Posterior vena cava (tissue), 2 donors: ENCODE results near the gene PRR36. TPM values are rescaled to one million over a fixed set of nuclear protein-coding genes. Genes with fewer than 3 reads are reported as not detected.
A peak's percentile ranks its signal among the peaks of the same experiment; 100 is the strongest.

Experiments used
- DNase-seq: peaks from one replicate; pipeline ENCODE4 v3.0.0-alpha.2; 2020; ENCODE audit warnings: low spot score
- intact Hi-C, 2 donors: fragments of 100-400 bp; cut with DNase I; formaldehyde crosslinking; loops; one replicate each; pipeline versions ENCODE4 v1.14.1 to v1.14.2; 2022 to 2023
- total RNA-seq, 2 donors: library from RNA; stranded (reverse); fragmentation: NEBNext Ultra II Directional; extraction: Animal tissue kit (Norgen Biotek cat#: 25700); gene quantifications; one replicate each; pipeline ENCODE4 v1.2.1, GENCODE V29; 2021
- donor health status: DM: yes; HTN: yes; CAD: no.
- donor health status: DM: yes; HTN: yes; CAD: no.

PRR36 gene
- total RNA-seq, 2 donors from 2014 or later, result 0.09 to 0.14 TPM

DNA sequence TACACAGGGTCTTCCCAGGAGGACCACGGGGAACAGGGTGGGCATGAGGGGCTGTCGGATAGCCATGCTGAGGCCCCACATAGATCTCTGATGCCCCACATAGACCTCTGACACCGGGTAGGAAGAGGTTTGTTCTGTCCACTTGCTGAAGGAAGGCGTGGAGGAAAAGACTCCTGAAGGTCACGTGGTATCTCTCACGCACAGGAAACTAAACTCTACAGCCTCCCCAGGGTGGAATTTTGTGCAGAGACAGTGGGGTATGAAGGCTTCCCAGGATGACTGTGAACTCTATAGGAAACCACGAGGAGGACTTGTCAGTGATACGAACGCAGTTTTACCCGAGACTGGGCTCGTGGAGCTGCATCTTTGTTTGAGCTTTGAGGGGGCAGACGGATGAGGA, 41.4 kb downstream of the PRR36 start:
- no peak for DNase-seq
- intact Hi-C loops, result no loop called here

DNA sequence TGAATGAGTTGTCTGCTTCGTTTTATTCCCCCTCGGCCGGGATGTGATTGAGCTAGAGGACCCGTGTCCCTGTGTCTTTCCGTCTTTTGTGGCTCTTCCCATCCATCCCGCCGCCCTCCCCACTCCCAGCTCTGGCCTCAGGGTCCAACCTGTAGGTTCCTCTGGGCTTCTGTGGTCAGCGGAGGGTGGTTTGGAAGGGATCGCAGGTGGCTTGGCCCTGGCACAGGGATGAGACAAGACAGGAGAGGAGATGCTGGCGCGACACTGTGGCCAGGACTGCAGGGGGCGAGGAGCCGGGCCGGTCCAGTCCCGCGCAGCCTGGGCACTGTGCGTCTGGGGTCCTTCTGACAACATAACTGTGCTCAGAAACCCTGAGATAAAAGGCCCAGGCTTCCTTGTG, 42.2 kb downstream of the PRR36 start:
- intact Hi-C loops, result no loop called here
- no peak for DNase-seq

DNA sequence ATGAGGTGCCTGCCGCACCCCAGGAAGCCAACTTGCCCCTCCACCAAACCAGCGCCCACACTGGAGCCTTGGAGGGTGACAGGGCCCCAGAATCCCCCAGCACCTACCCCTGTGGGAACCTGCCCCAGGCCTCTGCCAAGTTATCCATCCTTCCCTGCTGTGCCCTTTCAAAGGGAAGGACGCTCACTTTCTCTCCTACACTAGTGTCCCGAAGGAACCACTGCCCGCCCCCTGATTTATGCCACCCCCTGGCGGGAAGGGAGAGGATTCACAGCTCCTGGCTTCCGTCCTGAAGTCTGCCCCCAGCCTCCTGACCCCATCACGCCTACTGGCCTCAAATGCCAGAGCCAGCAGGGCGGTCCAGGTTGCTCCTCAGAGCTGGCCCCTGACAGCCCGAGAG, 42.7 kb downstream of the PRR36 start:
- intact Hi-C loops, result no loop called here
- no peak for DNase-seq

DNA sequence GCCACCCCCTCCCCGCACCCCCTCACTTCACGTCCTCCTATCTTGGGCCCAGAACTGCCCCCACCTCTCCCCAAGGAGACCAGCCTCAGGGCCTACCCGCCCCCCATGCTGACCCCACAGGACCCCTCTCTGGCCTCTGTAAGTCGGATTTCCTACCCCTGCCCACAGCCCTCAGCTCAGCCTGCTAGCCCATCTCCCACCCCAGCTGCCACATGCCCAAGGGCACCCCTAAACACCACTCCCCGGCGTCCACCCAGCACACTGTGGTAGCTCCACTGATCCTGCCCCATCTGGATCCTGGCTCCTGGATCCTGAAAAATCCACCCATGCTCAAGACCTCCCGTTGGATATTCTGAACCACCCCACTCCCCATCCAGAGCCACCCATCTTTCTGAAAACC, 43.4 kb downstream of the PRR36 start:
- intact Hi-C loops, result loop anchor here in 1 of 2 donors (1.0 kb wide), 1 partner anchor 43 kb away; the partner anchor contains the start of gene PRR36
- DNase-seq, result no peak

DNA sequence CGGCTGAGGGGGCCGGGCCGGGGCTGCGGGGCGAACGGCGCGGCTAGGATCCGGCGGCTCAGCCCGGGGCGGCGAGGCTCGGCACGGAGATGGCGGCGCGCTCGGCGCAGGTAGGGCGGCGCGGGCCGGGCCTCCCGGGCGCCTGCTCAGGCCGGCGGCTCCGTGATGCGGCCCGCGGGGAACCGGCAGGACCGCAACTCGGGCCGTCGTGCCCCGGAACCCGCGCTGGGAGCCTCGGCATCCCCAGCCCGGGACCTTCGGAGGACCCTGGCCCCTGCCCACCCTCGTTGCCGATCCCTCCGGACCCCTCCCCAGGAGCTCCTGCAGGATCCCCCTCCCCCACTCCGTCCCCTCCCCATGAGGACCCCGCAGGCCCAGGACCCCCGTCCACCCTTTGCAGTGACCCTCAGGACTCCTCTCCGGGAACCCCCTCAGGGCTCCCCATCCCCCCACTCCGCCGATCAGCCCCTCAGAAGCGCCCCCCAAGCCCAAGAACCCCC, 43.9 kb downstream of the PRR36 start:
- intact Hi-C loops, result loop anchor here in 1 of 2 donors (1.0 kb wide), 1 partner anchor 44 kb away; the partner anchor contains the start of gene PRR36
- DNase-seq, result no peak

DNA sequence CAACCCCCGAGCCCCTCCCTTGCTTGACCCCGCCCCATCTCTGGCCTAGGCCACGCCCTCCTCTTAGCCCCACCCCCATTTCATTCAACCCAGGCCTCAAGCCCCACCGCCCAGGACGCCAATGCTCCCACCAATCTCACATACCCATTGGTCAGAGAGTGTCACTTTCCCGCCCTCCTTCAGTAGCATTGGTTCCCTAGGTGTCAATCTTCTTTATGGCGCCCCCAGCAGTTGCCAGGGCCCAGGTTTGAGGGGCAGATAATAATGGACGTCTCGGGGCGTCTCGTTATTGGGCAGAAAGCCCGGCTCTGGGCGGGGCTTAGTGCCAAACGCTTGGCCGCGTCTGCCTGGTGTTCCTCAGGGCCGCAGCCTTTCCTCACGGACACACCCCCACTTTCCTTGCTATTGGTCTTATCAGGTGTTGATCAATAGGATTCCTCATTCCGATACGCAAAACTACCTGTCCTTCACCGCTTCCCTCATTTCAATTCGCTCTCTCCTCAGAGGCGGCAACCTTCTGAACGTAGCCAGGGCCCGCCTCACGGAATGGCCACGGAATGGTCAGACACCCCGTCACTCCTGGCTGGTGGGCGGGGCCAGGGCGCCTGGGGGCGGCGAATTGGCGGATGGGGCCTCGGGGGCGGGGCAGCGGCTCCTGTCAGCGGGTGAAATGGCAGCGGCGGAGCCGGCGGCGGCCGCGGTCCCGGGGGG, 44.5 kb downstream of the PRR36 start, which contains the start of gene EVI5L:
Gene EVI5L, plus strand, starts transcription at position 658 of the 711 bp plus-strand sequence. CDS start 16,325 bp downstream, outside the sequence.
- intact Hi-C loops, result loop anchor here in 1 of 2 donors (1.0 kb wide), 1 partner anchor 45 kb away; the partner anchor contains the start of gene PRR36
- peak; percentile 99 for DNase-seq

DNA sequence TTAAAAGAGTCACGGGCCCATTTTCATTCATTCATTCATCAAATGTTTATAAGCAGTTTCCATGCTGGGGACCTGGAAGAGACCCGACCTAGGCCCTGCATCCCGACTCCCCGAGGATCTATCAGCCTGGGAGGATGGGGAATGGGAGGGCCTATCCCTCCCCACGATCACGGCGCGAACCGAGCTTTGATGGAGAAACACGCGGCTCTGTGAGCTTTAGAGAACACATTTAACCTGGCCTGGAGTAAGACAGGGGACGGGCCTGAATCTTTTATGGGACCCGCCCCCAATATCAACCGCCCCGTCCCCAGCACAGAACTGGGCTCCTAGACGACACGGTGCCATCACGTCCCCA, 45.0 kb downstream of the PRR36 start:
- DNase-seq, result no peak
- intact Hi-C loops, result no loop called here

DNA sequence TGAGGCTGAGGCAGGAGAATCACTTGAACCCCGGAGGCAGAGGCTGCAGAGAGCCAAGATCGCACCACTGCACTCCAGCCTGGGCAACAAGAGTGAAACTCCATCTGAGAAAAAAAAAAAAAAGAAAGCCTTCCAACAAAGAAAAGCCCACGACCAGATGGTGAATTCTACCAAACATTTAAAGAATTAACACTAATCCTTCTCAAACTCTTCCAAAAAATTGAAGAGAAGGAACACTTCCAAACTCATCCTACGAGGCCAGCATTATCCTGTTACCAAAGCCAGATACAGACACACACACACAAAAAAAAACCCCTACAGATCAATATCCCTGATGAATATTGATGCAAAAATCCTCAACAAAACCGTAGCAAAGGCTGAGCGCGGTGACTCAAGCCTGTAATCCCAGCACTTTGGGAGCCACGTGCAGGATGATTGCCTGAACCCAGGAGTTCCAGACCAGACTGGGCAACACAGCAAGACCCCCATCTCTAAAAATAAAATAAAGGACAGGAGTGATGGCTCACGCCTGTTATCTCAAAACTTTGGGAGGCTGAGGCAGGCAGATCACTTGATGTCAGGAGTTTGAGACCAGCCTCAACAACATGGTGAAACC, 50.4 kb downstream of the PRR36 start:
- no peak for DNase-seq
- intact Hi-C loops, result no loop called here

DNA sequence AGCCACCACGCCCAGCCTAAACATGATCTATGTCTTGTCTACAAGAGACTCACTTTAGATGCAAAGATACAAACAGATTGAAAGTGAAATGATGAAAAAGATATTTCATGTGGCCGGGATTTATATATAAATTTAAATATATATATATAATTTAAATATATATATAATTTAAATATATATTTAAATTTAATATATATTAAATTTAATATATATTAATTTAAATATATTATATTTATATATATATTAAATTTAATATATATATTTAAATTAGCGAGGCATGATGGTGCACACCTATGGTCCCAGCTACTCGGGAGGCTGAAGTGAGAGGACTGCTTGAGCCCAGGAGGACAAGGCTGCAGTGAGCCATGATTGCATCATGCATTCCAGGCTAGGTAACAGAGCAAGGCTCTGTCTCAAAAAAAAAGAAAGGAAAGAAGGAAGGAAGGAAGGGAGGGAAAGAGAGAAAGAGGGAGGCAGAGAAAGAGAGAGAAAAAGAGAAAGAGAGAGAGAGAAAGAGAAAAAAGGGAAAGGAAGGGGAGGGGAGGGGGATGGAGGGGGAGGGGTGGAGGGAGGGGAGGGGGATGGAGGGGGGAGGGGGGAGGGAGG, 51.2 kb downstream of the PRR36 start:
- no peak for DNase-seq
- intact Hi-C loops, result no loop called here

DNA sequence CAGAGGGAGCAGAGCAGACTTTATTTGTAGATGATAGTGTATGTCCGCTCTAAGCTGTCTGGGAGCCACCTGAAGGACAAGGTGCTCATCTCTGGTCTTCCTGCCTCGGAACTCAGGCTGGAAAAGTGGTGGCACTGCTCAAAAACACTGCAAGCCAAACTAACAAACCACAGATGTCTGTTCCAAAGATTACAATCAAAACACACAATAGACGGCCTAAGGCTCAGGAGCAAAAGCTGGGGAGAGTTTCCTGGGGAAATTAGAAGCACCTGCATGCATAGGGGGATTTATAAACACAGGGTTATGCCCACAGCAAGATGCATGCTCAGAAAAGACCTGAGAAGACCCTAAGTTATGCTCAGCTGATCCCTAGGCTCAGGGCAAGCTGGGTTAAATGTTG, 53.6 kb downstream of the PRR36 start:
- DNase-seq, result no peak
- intact Hi-C loops, result no loop called here

DNA sequence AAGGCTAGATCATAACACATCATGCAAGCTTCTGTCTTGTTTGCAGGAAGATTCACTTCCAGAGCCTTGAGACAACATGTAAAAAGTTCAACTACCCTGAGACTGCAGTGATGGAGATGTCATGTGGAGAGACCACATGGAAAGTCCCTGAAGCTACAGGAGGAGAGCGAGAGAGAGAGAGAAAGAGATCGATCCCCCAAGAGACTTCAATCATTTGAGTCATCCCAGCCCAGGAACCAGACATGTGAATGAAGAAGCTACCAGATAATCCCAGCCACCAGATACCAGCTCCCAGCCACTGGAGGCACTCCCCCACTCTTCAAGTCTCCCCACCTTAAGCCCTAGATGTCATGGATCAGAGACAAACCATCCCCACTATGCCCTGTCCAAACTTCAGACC, 54.9 kb downstream of the PRR36 start:
- no peak for DNase-seq
- intact Hi-C loops, result no loop called here

DNA sequence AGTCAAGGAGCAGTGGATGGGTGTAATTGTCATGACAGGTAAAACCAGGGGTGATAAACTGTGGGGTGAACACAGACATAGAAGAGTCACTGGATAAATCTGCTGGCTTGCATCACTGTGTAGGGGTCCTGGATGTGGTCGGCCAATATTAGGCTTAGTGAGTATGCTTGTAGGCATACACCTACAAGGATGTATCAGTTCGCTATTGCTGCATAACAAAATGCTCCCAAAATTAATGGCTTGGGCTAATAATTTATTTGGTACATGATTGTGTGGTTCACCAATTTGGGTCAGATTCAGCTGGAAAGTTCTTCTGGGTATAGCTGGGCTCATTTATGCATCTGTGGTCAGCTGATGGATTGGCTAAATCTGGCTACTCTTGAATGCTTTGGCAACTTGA, 55.4 kb downstream of the PRR36 start:
- DNase-seq, result no peak
- intact Hi-C loops, result no loop called here

Other genes starting within 250 kb of the PRR36 start
- gene XAB2, start 244.8 kb downstream of the PRR36 start, total RNA-seq, result 10 to 100 TPM; 19.4 to 23.0 TPM
- 10 to 100 TPM; 65.8 TPM for gene PET100, start 244.6 kb downstream of the PRR36 start, total RNA-seq
- not detected for gene PCP2, start 240.7 kb downstream of the PRR36 start, total RNA-seq
- gene STXBP2, start 237.3 kb downstream of the PRR36 start, total RNA-seq, result 10 to 100 TPM; 22.5 to 32.4 TPM
- 1 to 10 TPM; 1.2 to 2.9 TPM for gene RETN, start 205.3 kb downstream of the PRR36 start, total RNA-seq
- gene MCEMP1, start 197.3 kb downstream of the PRR36 start, total RNA-seq, result 1 to 10 TPM; 2.2 to 3.0 TPM
- 10 to 100 TPM; 71.9 to 83.5 TPM for gene TRAPPC5, start 193.6 kb downstream of the PRR36 start, total RNA-seq
- under 1 TPM; 0.23 to 0.71 TPM for gene FCER2, start 172.3 kb downstream of the PRR36 start, total RNA-seq
- 1 to 10 TPM; 2.2 to 6.6 TPM for gene CLEC4G, start 142.3 kb downstream of the PRR36 start, total RNA-seq
- gene CD209, start 126.9 kb downstream of the PRR36 start, total RNA-seq, result 10 to 100 TPM; 13.4 to 23.0 TPM
- gene CLEC4M, start 111.1 kb downstream of the PRR36 start, total RNA-seq, result under 1 TPM in 1 of 2 donors, not detected in 1; 0.38 TPM
- 10 to 100 TPM; 14.9 to 16.0 TPM for gene EVI5L, start 44.2 kb downstream of the PRR36 start, total RNA-seq
- gene LRRC8E, start 14.1 kb upstream of the PRR36 start, total RNA-seq, result not detected
- gene MAP2K7, start 29.5 kb upstream of the PRR36 start, total RNA-seq, result 10 to 100 TPM; 22.2 to 26.6 TPM
- gene TGFBR3L, start 40.4 kb upstream of the PRR36 start, total RNA-seq, result 1 to 10 TPM; 1.5 to 4.4 TPM
- 10 to 100 TPM; 25.4 to 28.7 TPM for gene SNAPC2, start 45.9 kb upstream of the PRR36 start, total RNA-seq
- 10 to 100 TPM in 1 of 2 donors, 1 to 10 TPM in 1; 5.9 to 11.7 TPM for gene CTXN1, start 51.7 kb upstream of the PRR36 start, total RNA-seq
- 10 to 100 TPM; 37.2 to 47.8 TPM for gene TIMM44, start 69.3 kb upstream of the PRR36 start, total RNA-seq
- gene ELAVL1, start 131.3 kb upstream of the PRR36 start, total RNA-seq, result 10 to 100 TPM; 49.9 to 50.7 TPM
- gene CCL25, start 178.4 kb upstream of the PRR36 start, total RNA-seq, result not detected